ENCODE results near the gene SEMA7A.

- TF ChIP-seq CTCF (IDR thresholded peaks at IDR 0.05; ENCODE audit: low read depth, low read length, poor library complexity, severe bottlenecking): no peak
- no peak for TF ChIP-seq EZH2phosphoT487 (IDR thresholded peaks at IDR 0.05; ENCODE audit: borderline replicate concordance, low read length)
These were observed 34.7 kb downstream of the SEMA7A start for GRCh38 chr15:74399100-74399499.
